Panc1 (cell line): ENCODE measurements around the gene SCN9A.

Experiments
- CTCF ChIP-seq: fragments of 450-650 bp; IDR thresholded peaks from 2 replicates; pipeline ENCODE4 v1.5.1; 2017; ENCODE audit warnings: mild to moderate bottlenecking
- POLR2AphosphoS5 ChIP-seq: IDR thresholded peaks from 2 replicates; pipeline ENCODE4 v1.6.1; 2012; ENCODE audit warnings: mild to moderate bottlenecking, low read depth, low read length, moderate library complexity
- SIN3A ChIP-seq: IDR thresholded peaks from 2 replicates; pipeline ENCODE4 v1.6.1; 2012; ENCODE audit warnings: low read depth, mild to moderate bottlenecking, low read length, moderate library complexity, borderline replicate concordance; ENCODE audit not compliant: insufficient read depth

GRCh38 chr2:166234112-166234846 is 141.5 kb downstream of the SCN9A start:
- no peak for TF ChIP-seq CTCF
- TF ChIP-seq POLR2AphosphoS5: no peak
- TF ChIP-seq SIN3A: no peak
